Measurements from ENCODE around the gene SLC22A16. TPM values are rescaled to one million over a fixed set of nuclear protein-coding genes. Genes with fewer than 3 reads are reported as not detected.

Gene SLC22A16
- total and polyA plus RNA-seq, 2 of the 13 experiments (the other 11 are each of a cell fraction or from before 2014, with no cell fraction given), result 0.04 TPM; not detected in 1

GRCh38 chr6:110419028-110419739 is 57.2 kb downstream of the SLC22A16 start (continued):
- TF ChIP-seq ZBTB2 (CRISPR knock-in tag; IDR thresholded peaks at IDR 0.05; ENCODE audit: low read depth), result no peak
- TF ChIP-seq FOXA3 (CRISPR knock-in tag; IDR thresholded peaks at IDR 0.05), result peak; percentile 56; the same call in 1 of the 2 replicates
- TF ChIP-seq PHF21A (CRISPR knock-in tag; IDR thresholded peaks at IDR 0.05), result peak; percentile 60
- no peak for TF ChIP-seq REL (CRISPR knock-in tag; conservative IDR thresholded peaks at IDR 0.05)
- TF ChIP-seq NCOA2 (CRISPR knock-in tag; IDR thresholded peaks at IDR 0.05), result peak; percentile 45; the same call in 1 of the 2 replicates
- TF ChIP-seq TMF1 (CRISPR knock-in tag; IDR thresholded peaks at IDR 0.05; ENCODE audit: low read depth), result no peak
- 0 out of 2 replicates have a peak, but pooled peaks have one; percentile 32 for TF ChIP-seq POLR2AphosphoS5 (IDR thresholded peaks at IDR 0.05; ENCODE audit: low read depth, low read length)
- no peak for TF ChIP-seq ZNF260 (CRISPR knock-in tag; IDR thresholded peaks at IDR 0.05; ENCODE audit: borderline replicate concordance, low read depth)
- TF ChIP-seq ZNF766 (CRISPR knock-in tag; IDR thresholded peaks at IDR 0.05; ENCODE audit: borderline replicate concordance), result no peak
- TF ChIP-seq ZNF598 (CRISPR knock-in tag; IDR thresholded peaks at IDR 0.05; ENCODE audit: borderline replicate concordance), result 0 out of 2 replicates have a peak, but pooled peaks have one; percentile 22
- TF ChIP-seq GATAD2A (CRISPR knock-in tag; IDR thresholded peaks at IDR 0.05), result peak; percentile 61; the same call in 1 of the 2 replicates
- 0 out of 2 replicates have a peak, but pooled peaks have one; percentile 48 for TF ChIP-seq ZSCAN25 (CRISPR knock-in tag; IDR thresholded peaks at IDR 0.05)
- 0 out of 2 replicates have a peak, but pooled peaks have one; percentile 77 for TF ChIP-seq HNRNPUL1 (IDR thresholded peaks at IDR 0.05; ENCODE audit: low read depth, low read length)
- no peak; the same call in 1 of the 2 replicates for TF ChIP-seq ZNF274 (CRISPR knock-in tag; IDR thresholded peaks at IDR 0.05)
- TF ChIP-seq MED1 (CRISPR knock-in tag; IDR thresholded peaks at IDR 0.05), result 0 out of 2 replicates have a peak, but pooled peaks have one; percentile 17
- TF ChIP-seq SALL1 (CRISPR knock-in tag; IDR thresholded peaks at IDR 0.05), result peak; percentile 37; the same call in 1 of the 2 replicates
- TF ChIP-seq ZNF441 (CRISPR knock-in tag; IDR thresholded peaks at IDR 0.05; ENCODE audit: borderline replicate concordance), result 0 out of 2 replicates have a peak, but pooled peaks have one; percentile 22
- no peak for TF ChIP-seq ZNF530 (CRISPR knock-in tag; IDR thresholded peaks at IDR 0.05; ENCODE audit: low read depth)
- TF ChIP-seq ZFAT (CRISPR knock-in tag; conservative IDR thresholded peaks at IDR 0.05), result no peak
- no peak for TF ChIP-seq PCBP1 (IDR thresholded peaks at IDR 0.05; ENCODE audit: borderline replicate concordance, low read depth, low read length)
- 0 out of 2 replicates have a peak, but pooled peaks have one; percentile 24 for TF ChIP-seq MXD4 (CRISPR knock-in tag; IDR thresholded peaks at IDR 0.05)
- TF ChIP-seq NR2F6 (IDR thresholded peaks at IDR 0.05), result 0 out of 2 replicates have a peak, but pooled peaks have one; percentile 15
- TF ChIP-seq NR2F6 (CRISPR knock-in tag; IDR thresholded peaks at IDR 0.05), result no peak
- TF ChIP-seq KDM6A (CRISPR knock-in tag; IDR thresholded peaks at IDR 0.05; ENCODE audit: low read depth), result peak; percentile 98
- no peak for TF ChIP-seq ZNF460 (CRISPR knock-in tag; IDR thresholded peaks at IDR 0.05; ENCODE audit: borderline replicate concordance)
- TF ChIP-seq TCF7L2 (IDR thresholded peaks at IDR 0.05; ENCODE audit: low read depth, low read length), result no peak
- TF ChIP-seq ZGPAT (CRISPR knock-in tag; IDR thresholded peaks at IDR 0.05), result peak; percentile 39; the same call in 1 of the 2 replicates
- TF ChIP-seq RARA (CRISPR knock-in tag; IDR thresholded peaks at IDR 0.05), result peak; percentile 70
- TF ChIP-seq RFXAP (CRISPR knock-in tag; IDR thresholded peaks at IDR 0.05; ENCODE audit: borderline replicate concordance), result 0 out of 2 replicates have a peak, but pooled peaks have one; percentile 36
- TF ChIP-seq ZMYM4 (CRISPR knock-in tag; IDR thresholded peaks at IDR 0.05), result peak; percentile 57

Data from HepG2 (cell line).